Right ventricle myocardium inferior (tissue), 1 donor: ENCODE results near the gene HECW1. TPM values are rescaled to one million over a fixed set of nuclear protein-coding genes. Genes with fewer than 3 reads are reported as not detected.
"Not testable (repeated sequence)": the region's sequence is repeated elsewhere in the genome, so short reads cannot be mapped to it uniquely, and the experiment has no call there.

Source experiments
- ATAC-seq: fragments of 200-7000 bp; cut with Tn5 transposase; one replicate; pipeline ENCODE4 v1.9.1; 2020; ENCODE audit warnings: mild to moderate bottlenecking, moderate library complexity
- DNase-seq: peaks from one replicate; pipeline ENCODE4 v3.0.0; 2021; ENCODE audit errors: missing footprints
- intact Hi-C: fragments of 100-400 bp; cut with DNase I; formaldehyde crosslinking; loops from one replicate; pipeline ENCODE4 v1.11.0; 2022
- total RNA-seq: library from RNA; stranded (reverse); fragmentation: NEBNext Ultra II Directional; extraction: Animal tissue kit (Norgen Biotek cat#: 25700); gene quantifications from one replicate; pipeline ENCODE4 v1.2.1, GENCODE V29; 2021
- donor health status: DM: no; HTN: yes; CAD: no; lungs with severe emphysema.

The HECW1 gene
- total RNA-seq, 1 donor from 2014 or later = not detected

GRCh38 chr7:43195768-43196167 lies 83.3 kb downstream of the HECW1 start:
- intact Hi-C loops = no loop called here
- no peak for ATAC-seq
- DNase-seq = no peak

- DNase-seq = no peak
- intact Hi-C loops = no loop called here
- no peak for ATAC-seq
These were observed 83.9 kb downstream of the HECW1 start for GRCh38 chr7:43196379-43196778.

- ATAC-seq (no peak), DNase-seq (no peak)
- intact Hi-C loops = no loop called here
These were observed 85.6 kb downstream of the HECW1 start for GRCh38 chr7:43198016-43198415.

GRCh38 chr7:43198599-43199090 lies 86.2 kb downstream of the HECW1 start:
- ATAC-seq (no peak), DNase-seq (no peak)
- intact Hi-C loops = no loop called here

GRCh38 chr7:43199371-43200160 lies 87.1 kb downstream of the HECW1 start:
- intact Hi-C loops = no loop called here
- no peak for ATAC-seq
- no peak for DNase-seq

GRCh38 chr7:43201912-43202311 lies 89.5 kb downstream of the HECW1 start:
- no peak for ATAC-seq

GRCh38 chr7:43204081-43204480 lies 91.6 kb downstream of the HECW1 start:
- intact Hi-C loops = no loop called here
- no peak for ATAC-seq
- no peak for DNase-seq

More at GRCh38 chr7:43201912-43202311, 89.5 kb downstream of the HECW1 start:
- no peak for DNase-seq
- intact Hi-C loops = no loop called here

GRCh38 chr7:43205171-43205795 lies 92.8 kb downstream of the HECW1 start:
- no peak for DNase-seq
- ATAC-seq = no peak
- intact Hi-C loops = no loop called here

- ATAC-seq = no peak
- intact Hi-C loops = no loop called here
- DNase-seq = no peak
These were observed 95.8 kb downstream of the HECW1 start for GRCh38 chr7:43208242-43208641.

- ATAC-seq, intact Hi-C loops, DNase-seq: not testable (repeated sequence)
These were observed 98.1 kb downstream of the HECW1 start for GRCh38 chr7:43210539-43210938.

- DNase-seq (no peak), ATAC-seq (no peak)
- intact Hi-C loops = no loop called here
These were observed 98.8 kb downstream of the HECW1 start for GRCh38 chr7:43211286-43211685.

GRCh38 chr7:43211693-43212092 lies 99.2 kb downstream of the HECW1 start:
- intact Hi-C loops = no loop called here
- no peak for DNase-seq
- no peak for ATAC-seq

- no peak for ATAC-seq
- no peak for DNase-seq
- intact Hi-C loops = no loop called here
These were observed 100.5 kb downstream of the HECW1 start for GRCh38 chr7:43212921-43213320.

- no peak for ATAC-seq
- intact Hi-C loops = no loop called here
These were observed 102.6 kb downstream of the HECW1 start for GRCh38 chr7:43215061-43215460.

GRCh38 chr7:43217055-43217454 lies 104.6 kb downstream of the HECW1 start:
- intact Hi-C loops = no loop called here
- DNase-seq (no peak), ATAC-seq (no peak)

More at GRCh38 chr7:43215061-43215460, 102.6 kb downstream of the HECW1 start:
- no peak for DNase-seq

GRCh38 chr7:43218901-43219300 lies 106.5 kb downstream of the HECW1 start:
- ATAC-seq, intact Hi-C loops, DNase-seq: not testable (repeated sequence)

- intact Hi-C loops = no loop called here
- no peak for ATAC-seq
- no peak for DNase-seq
These were observed 107.8 kb downstream of the HECW1 start for GRCh38 chr7:43220250-43220649.

GRCh38 chr7:43220742-43221141 lies 108.3 kb downstream of the HECW1 start:
- DNase-seq = no peak
- ATAC-seq = no peak
- intact Hi-C loops = no loop called here

GRCh38 chr7:43229801-43230200 lies 117.4 kb downstream of the HECW1 start:
- intact Hi-C loops = no loop called here
- DNase-seq (no peak), ATAC-seq (no peak)

GRCh38 chr7:43232366-43232765 lies 119.9 kb downstream of the HECW1 start:
- intact Hi-C loops = no loop called here
- no peak for ATAC-seq
- no peak for DNase-seq
